Mesothelial cell of epicardium (in vitro differentiated cells): ENCODE results near the gene C9orf152. TPM values are rescaled to one million over a fixed set of nuclear protein-coding genes. Genes with fewer than 3 reads are reported as not detected.
"Not testable (repeated sequence)": the region's sequence is repeated elsewhere in the genome, so short reads cannot be mapped to it uniquely, and the experiment has no call there.

Source experiments
- DNase-seq, 2 experiments: peaks; one replicate each; pipeline ENCODE4 v3.0.0; 2021; ENCODE audit warnings: low spot score in 2 of 2; ENCODE audit not compliant: unreplicated experiment in 2 of 2
- H3K27ac Mint-ChIP-seq: 2 replicates; pipeline ENCODE4 v1.8.0; 2021; ENCODE audit warnings: mixed read lengths
- H3K27me3 Mint-ChIP-seq: 2 replicates; pipeline ENCODE4 v1.8.0; 2021; ENCODE audit warnings: low read depth, mixed read lengths
- H3K36me3 Mint-ChIP-seq: 2 replicates; pipeline ENCODE4 v1.8.0; 2021; ENCODE audit warnings: mixed read lengths
- H3K4me1 Mint-ChIP-seq: 2 replicates; pipeline ENCODE4 v1.8.0; 2021; ENCODE audit warnings: mixed read lengths
- H3K4me3 Mint-ChIP-seq: 2 replicates; pipeline ENCODE4 v1.8.0; 2021; ENCODE audit warnings: mild to moderate bottlenecking, moderate library complexity, mixed read lengths
- H3K9me3 Mint-ChIP-seq: 2 replicates; pipeline ENCODE4 v1.8.0; 2021; ENCODE audit warnings: mixed read lengths
- total RNA-seq: library from RNA; stranded (reverse); gene quantifications from 3 replicates; pipeline ENCODE4 v1.2.1, GENCODE V29; 2021
- TF ChIP-seq, protein P1 (sequence below): fragments of 200-600 bp; sonication (generic); IDR thresholded peaks from one replicate; pipeline ENCODE4 v1.5.0; 2021; ENCODE audit warnings: antibody characterized with exemption; ENCODE audit not compliant: unreplicated experiment

The C9orf152 gene
- total RNA-seq, 1 donor from 2014 or later = not detected

DNA sequence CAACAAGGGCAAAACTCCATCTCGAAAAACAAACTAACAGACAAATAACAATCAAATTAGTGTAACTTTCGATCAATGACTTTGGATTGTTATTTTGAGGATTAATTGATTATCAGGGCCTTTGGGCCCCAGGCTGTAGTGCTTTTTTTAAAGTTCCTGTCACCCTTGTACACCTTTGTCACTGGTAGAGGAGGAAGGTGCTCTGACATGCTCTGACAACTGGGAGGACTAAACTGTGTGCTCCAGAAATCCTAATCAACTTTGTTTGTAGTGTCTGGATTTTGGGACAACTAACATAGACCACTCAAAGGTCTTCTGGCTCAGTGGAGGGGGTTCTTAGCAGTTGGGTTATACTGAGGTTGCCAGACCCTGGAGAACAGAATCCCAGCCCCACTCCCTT lies 46.5 kb upstream of the C9orf152 start:
- peak overlapping the region; percentile 74 for H3K27ac Mint-ChIP-seq
- H3K4me3 Mint-ChIP-seq = peak overlapping the region; percentile 95
- H3K9me3 Mint-ChIP-seq = no peaks in the 10 kb centered on the region
- TF ChIP-seq, protein P1, sequence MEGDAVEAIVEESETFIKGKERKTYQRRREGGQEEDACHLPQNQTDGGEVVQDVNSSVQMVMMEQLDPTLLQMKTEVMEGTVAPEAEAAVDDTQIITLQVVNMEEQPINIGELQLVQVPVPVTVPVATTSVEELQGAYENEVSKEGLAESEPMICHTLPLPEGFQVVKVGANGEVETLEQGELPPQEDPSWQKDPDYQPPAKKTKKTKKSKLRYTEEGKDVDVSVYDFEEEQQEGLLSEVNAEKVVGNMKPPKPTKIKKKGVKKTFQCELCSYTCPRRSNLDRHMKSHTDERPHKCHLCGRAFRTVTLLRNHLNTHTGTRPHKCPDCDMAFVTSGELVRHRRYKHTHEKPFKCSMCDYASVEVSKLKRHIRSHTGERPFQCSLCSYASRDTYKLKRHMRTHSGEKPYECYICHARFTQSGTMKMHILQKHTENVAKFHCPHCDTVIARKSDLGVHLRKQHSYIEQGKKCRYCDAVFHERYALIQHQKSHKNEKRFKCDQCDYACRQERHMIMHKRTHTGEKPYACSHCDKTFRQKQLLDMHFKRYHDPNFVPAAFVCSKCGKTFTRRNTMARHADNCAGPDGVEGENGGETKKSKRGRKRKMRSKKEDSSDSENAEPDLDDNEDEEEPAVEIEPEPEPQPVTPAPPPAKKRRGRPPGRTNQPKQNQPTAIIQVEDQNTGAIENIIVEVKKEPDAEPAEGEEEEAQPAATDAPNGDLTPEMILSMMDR = no peak
- no peaks in the 10 kb centered on the region for H3K27me3 Mint-ChIP-seq
- no peak for DNase-seq
- H3K36me3 Mint-ChIP-seq = peaks cover 9% of the 10 kb centered on the region
- H3K4me1 Mint-ChIP-seq = peaks cover 35% of the 10 kb centered on the region

DNA sequence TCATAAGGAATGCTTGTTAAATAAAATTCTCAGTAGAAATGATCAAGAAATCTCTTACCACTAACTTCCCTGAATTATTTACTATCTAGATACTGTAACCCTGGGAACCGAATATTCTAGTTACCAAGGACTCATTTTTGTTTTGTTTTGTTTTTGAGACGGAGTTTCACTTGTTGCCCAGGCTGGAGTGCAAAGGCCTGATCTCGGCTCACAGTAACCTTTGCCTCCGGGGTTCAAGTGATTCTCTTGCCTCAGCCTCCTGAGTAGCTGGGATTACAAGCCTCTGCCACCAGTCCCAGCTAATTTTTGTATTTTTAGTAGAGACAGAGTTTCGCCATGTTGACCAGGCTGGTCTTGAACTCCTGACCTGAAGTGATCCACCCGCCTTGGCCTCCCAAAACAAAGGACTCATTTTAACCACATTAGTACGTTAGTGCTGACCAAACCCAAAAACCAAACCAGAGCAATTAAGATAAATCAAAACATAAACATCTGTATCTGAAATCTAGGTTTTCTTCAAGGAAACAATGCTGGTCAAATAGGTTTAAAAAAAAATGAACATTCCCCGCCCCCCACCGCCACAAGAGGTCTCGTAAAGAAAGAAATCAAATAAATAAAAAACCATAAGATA lies 44.7 kb upstream of the C9orf152 start:
- H3K4me3 Mint-ChIP-seq = no peak overlapping the region
- DNase-seq = no peak
- no peaks in the 10 kb centered on the region for H3K27me3 Mint-ChIP-seq
- no peaks in the 10 kb centered on the region for H3K9me3 Mint-ChIP-seq
- H3K36me3 Mint-ChIP-seq = peaks cover 13% of the 10 kb centered on the region
- TF ChIP-seq, protein P1 = no peak
- H3K4me1 Mint-ChIP-seq = peaks cover 34% of the 10 kb centered on the region
- no peak overlapping the region for H3K27ac Mint-ChIP-seq

- peaks cover 26% of the 10 kb centered on the region for H3K4me1 Mint-ChIP-seq
- not testable (repeated sequence) for H3K4me3 Mint-ChIP-seq, H3K27ac Mint-ChIP-seq, H3K27me3 Mint-ChIP-seq, H3K9me3 Mint-ChIP-seq, DNase-seq
- H3K36me3 Mint-ChIP-seq = peaks cover 15% of the 10 kb centered on the region
Measured at GRCh38 chr9:110251770-110252169, 43.8 kb upstream of the C9orf152 start.

- H3K4me1 Mint-ChIP-seq = peaks cover 26% of the 10 kb centered on the region
- no peak overlapping the region for H3K27ac Mint-ChIP-seq
Measured at GRCh38 chr9:110251212-110251611, 43.3 kb upstream of the C9orf152 start.

GRCh38 chr9:110249603-110250002 lies 41.6 kb upstream of the C9orf152 start:
- Mint-ChIP-seq H3K4me3 (no peak overlapping the region), H3K27me3 (no peaks in the 10 kb centered on the region), H3K27ac (no peak overlapping the region), H3K4me1 (peaks cover 19% of the 10 kb centered on the region), H3K36me3 (peaks cover 18% of the 10 kb centered on the region), H3K9me3 (no peaks in the 10 kb centered on the region)
- no peak for DNase-seq
- TF ChIP-seq, protein P1 = no peak

More at GRCh38 chr9:110251212-110251611, 43.3 kb upstream of the C9orf152 start:
- Mint-ChIP-seq H3K9me3 (no peaks in the 10 kb centered on the region), H3K27me3 (no peaks in the 10 kb centered on the region), H3K36me3 (peaks cover 18% of the 10 kb centered on the region), H3K4me3 (no peak overlapping the region)
- no peak for DNase-seq
- TF ChIP-seq, protein P1 = no peak

- peaks cover 7% of the 10 kb centered on the region for H3K4me1 Mint-ChIP-seq
- H3K27me3 Mint-ChIP-seq = no peaks in the 10 kb centered on the region
- no peak overlapping the region for H3K27ac Mint-ChIP-seq
- TF ChIP-seq, protein P1 = no peak
- H3K9me3 Mint-ChIP-seq = no peaks in the 10 kb centered on the region
- no peak overlapping the region for H3K4me3 Mint-ChIP-seq
- peaks cover 21% of the 10 kb centered on the region for H3K36me3 Mint-ChIP-seq
- no peak for DNase-seq
Measured at GRCh38 chr9:110248361-110248760, 40.4 kb upstream of the C9orf152 start.
